DMS53 treated with DMSO at 0.1 percent for 48 hours (cell line): ENCODE results near the gene DNAH7.
A peak's percentile ranks its signal among the peaks of the same experiment; 100 is the strongest.

Experiments
- DNase-seq: peaks from one replicate; lab custom pipeline; 2025; ENCODE audit not compliant: unreplicated experiment; lab: John Stamatoyannopoulos, UW

The DNAH7 gene

GRCh38 chr2:196079052-196079451, 10.4 kb upstream of the DNAH7 start:
- DNase-seq: no peak

GRCh38 chr2:196077821-196078220, 9.2 kb upstream of the DNAH7 start:
- no peak for DNase-seq

- no peak for DNase-seq
Measured at GRCh38 chr2:196076778-196077568, 8.3 kb upstream of the DNAH7 start.

GRCh38 chr2:196075196-196075595, 6.6 kb upstream of the DNAH7 start:
- no peak for DNase-seq

GRCh38 chr2:196074631-196075030, 6.0 kb upstream of the DNAH7 start:
- no peak for DNase-seq

- no peak for DNase-seq
Measured at GRCh38 chr2:196073521-196073920, 4.9 kb upstream of the DNAH7 start.

GRCh38 chr2:196067088-196067382, 1.6 kb downstream of the DNAH7 start:
- DNase-seq: no peak

GRCh38 chr2:196066291-196067087, 2.1 kb downstream of the DNAH7 start:
- DNase-seq: peak; percentile 30

GRCh38 chr2:196063773-196064172, 4.9 kb downstream of the DNAH7 start:
- DNase-seq: no peak

GRCh38 chr2:196059491-196059960, 9.1 kb downstream of the DNAH7 start:
- no peak for DNase-seq

- no peak for DNase-seq
Measured at GRCh38 chr2:196054631-196055030, 14.0 kb downstream of the DNAH7 start.

- DNase-seq: no peak
Measured at GRCh38 chr2:196046123-196046917, 22.3 kb downstream of the DNAH7 start.

GRCh38 chr2:196041786-196042185, 26.9 kb downstream of the DNAH7 start:
- no peak for DNase-seq

- DNase-seq: no peak
Measured at GRCh38 chr2:196040218-196040617, 28.4 kb downstream of the DNAH7 start.

GRCh38 chr2:196036442-196036841, 32.2 kb downstream of the DNAH7 start:
- no peak for DNase-seq

- DNase-seq: no peak
Measured at GRCh38 chr2:196018037-196018436, 50.6 kb downstream of the DNAH7 start.

- DNase-seq: no peak
Measured at GRCh38 chr2:196012314-196012713, 56.3 kb downstream of the DNAH7 start.

- DNase-seq: no peak
Measured at GRCh38 chr2:196000551-196000950, 68.1 kb downstream of the DNAH7 start.

GRCh38 chr2:195998070-195998469, 70.6 kb downstream of the DNAH7 start:
- DNase-seq: no peak

- no peak for DNase-seq
Measured at GRCh38 chr2:195995499-195995898, 73.1 kb downstream of the DNAH7 start.

GRCh38 chr2:195993623-195994022, 75.0 kb downstream of the DNAH7 start:
- no peak for DNase-seq

- DNase-seq: no peak
Measured at GRCh38 chr2:195985741-195986140, 82.9 kb downstream of the DNAH7 start.
